ENCODE results near the gene BRSK2.

Gene BRSK2

DNA sequence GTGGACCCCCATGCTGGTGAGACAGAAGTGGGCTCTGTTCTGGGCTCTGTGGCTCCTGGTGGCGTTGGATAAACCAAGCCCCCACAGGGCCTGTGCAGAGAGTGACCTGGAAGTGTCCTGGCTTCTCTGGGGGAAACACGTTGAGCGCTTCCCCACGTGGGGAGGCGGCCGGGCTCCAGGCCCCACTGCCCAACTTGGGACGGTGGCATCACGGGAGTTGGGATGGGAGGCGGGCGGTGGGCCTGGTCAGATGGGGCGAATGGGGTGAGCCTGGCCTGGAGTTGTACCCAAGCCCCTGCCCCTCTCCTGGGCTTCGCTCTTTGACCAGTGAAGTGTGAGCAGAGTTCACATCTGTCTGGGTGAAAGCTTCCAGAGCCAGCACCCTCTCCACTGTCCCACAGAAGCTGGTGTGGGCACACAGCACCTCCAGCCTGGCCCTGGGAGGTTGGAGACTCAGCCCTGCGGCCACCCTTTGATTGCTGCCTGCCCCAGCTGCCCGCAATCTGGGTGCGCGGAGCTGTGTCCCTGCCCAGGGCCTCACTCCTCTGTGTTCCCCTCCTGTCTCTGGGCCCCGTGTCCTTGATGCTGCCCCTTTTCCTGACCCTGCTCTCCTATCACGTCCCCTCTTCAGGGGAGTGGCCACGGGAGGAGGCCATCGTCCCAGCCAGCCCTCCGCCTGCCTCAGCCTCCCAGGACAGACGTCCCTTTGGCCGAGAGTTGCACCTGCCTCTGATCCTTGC lies 14.2 kb downstream of the BRSK2 start:
- TF ChIP-seq, protein P1, sequence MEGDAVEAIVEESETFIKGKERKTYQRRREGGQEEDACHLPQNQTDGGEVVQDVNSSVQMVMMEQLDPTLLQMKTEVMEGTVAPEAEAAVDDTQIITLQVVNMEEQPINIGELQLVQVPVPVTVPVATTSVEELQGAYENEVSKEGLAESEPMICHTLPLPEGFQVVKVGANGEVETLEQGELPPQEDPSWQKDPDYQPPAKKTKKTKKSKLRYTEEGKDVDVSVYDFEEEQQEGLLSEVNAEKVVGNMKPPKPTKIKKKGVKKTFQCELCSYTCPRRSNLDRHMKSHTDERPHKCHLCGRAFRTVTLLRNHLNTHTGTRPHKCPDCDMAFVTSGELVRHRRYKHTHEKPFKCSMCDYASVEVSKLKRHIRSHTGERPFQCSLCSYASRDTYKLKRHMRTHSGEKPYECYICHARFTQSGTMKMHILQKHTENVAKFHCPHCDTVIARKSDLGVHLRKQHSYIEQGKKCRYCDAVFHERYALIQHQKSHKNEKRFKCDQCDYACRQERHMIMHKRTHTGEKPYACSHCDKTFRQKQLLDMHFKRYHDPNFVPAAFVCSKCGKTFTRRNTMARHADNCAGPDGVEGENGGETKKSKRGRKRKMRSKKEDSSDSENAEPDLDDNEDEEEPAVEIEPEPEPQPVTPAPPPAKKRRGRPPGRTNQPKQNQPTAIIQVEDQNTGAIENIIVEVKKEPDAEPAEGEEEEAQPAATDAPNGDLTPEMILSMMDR (IDR thresholded peaks at IDR 0.05), result no peak
- TF ChIP-seq ZFX (IDR thresholded peaks at IDR 0.05; ENCODE audit: borderline replicate concordance), result no peak
- H3K27ac ChIP-seq, result no peak overlapping the region

DNA sequence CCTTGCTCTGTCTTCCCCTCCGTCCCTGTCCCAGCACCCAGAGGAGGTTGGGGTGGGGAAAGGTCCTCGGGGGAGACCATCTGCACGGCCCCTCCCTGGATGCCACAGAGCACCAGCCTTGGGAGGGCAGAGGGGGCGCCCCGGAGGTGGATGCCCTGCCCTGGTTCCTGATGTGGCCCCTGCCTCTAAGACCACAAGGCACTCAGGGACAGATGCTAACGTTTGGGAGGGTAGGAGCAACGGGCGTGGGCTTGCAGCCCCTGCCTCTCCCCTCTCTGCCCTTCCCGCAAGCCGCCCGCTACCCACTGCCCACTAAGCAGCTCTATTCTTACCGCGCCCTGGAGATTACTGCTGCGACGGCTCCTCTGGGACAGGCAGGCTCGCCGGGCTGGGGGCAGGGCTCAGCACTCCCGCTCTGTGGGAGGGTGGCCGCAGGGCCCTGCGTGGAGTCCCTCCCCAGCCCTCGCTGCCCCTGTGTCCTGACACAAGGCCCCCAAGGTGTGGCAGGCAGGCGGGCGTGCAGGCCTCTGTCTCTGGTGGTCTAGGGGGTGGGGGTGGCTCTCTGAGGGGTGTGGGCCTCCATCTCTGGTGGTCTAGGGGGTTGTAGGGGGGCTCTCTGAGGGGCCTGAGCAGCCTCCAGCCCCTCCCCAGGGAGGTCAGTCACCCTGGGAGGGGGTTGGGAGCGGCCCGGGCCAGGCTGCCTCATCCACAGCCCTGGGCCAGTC lies 14.9 kb downstream of the BRSK2 start:
- H3K27ac ChIP-seq, result no peak overlapping the region
- TF ChIP-seq, protein P1 (IDR thresholded peaks at IDR 0.05), result no peak
- no peak for TF ChIP-seq ZFX (IDR thresholded peaks at IDR 0.05; ENCODE audit: borderline replicate concordance)

DNA sequence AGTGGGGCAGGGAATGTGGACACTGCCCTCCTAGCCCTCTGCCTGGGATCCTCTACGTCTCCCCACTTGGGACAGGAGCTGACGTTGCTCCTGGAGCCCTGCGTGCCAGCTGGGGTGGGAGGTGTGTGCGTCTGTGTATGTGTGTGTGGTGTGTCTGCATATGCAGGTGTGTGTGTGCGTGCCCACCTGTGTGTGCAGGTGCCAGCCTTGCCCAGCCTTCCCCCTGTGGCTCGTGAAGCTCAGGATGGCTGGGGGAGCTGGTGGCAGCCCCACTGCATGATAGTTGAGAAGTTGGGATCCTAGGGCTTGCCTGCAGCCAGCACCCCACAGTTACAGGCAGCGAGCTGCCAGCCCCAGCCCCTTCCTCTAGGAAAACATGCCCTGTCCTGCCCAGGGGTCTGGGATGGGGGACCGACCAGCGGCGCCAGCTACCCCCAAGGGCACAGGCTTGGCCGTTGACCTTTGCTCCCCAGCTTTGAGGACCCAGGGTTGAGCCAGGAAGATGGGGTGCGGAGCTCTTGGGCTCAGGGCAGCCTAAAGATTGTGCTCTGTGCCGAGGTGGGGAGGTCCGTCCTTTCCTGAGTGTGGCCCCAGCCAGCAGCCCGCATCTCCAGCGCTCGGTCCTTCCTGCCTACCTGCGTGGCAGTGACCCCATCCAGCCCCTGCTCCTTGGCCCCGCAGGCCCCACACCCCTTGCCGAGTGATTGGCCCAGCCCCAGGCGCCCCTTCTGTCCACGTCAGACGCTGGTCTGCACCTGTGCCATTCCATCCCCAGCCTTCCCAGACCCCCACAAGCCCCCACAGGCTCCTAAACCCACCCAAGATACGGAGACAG lies 15.7 kb downstream of the BRSK2 start:
- TF ChIP-seq, protein P1 (IDR thresholded peaks at IDR 0.05), result no peak
- TF ChIP-seq ZFX (IDR thresholded peaks at IDR 0.05; ENCODE audit: borderline replicate concordance), result no peak
- no peak overlapping the region for H3K27ac ChIP-seq

DNA sequence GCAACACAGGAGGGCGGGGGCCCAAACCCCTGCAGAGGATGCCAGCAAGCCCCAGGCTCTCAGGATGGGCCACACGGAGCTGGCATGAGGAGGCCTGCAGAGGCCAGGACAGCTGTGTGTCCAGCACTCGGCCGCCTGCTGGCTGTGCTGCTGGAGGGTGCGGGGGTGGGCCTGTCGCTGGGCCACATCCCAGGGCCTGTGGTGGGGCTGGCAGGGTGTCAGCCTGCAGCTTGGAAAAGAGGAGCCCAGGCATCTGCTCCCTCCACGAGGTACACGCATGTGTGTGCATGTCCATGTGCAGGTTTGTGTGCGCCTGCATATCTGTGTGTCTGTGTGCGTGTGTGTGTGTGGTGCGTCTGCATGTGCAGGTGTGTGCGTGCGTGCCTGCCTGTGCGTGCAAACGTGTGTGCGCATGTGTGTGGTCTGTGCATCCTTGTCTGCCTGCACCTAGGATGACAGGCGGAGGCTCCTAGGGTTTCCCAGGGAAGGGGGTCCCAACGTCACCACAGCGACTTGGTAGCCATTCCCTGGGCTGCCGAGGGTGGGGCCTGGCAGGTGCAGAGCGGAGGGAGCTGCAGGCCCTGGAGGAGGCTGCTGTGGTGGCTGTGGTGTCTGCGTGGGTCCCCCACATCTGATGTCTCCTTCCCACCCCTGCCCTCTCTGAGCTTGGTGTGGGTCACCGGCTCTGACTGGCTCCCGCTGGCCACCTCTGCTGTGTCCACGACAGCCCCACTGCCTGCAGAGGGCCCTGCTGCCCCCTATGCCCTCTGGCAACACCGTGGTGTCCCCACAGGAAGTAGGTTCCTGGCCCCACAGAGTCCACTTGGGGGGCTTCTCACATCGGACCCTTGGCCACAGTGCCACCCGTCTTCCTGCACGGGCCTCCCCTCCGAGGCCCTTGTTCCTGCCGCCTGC lies 17.1 kb downstream of the BRSK2 start:
- H3K27ac ChIP-seq, result no peak overlapping the region
- TF ChIP-seq ZFX (IDR thresholded peaks at IDR 0.05; ENCODE audit: borderline replicate concordance), result no peak
- TF ChIP-seq, protein P1 (IDR thresholded peaks at IDR 0.05), result no peak

DNA sequence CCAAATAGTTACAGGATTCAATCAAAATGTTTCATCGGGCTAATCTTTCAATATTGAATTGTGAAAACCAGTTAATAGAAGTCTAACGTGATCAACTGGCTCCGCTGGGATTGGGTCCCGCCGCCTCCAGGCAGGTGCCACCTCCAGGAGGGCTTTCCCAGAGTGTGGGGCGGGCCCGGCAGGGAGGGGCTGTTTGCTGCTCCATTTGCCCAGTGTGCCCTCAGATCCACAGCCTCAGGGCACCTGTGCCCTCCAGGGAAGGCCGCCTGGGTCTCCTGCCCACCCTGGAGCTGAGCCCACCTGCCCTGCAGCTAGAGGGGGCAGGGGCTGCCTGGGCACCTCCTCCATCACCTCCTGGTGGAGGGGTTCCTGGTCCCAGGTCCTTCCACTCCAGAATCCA lies 17.9 kb downstream of the BRSK2 start:
- TF ChIP-seq, protein P1 (IDR thresholded peaks at IDR 0.05), result no peak
- H3K27ac ChIP-seq, result no peak overlapping the region

DNA sequence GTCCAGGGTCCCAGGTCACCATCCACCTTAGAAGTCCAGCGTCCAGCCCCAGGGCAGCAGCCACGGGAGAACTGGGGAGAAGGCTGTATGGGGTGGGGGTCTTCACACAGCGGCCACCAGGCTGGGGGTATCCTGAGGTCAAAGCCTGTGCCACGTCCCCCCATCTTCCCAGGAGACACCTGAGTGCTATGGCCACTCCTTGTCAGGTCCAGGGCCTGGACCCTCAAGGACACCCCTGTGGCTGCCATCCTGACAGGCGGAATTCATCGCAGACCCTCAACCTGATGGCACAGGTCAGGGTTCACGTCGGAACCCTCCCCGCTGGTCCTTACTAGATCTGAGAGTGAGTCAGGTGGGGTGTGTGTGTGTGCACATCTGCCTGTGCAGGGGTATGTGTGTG lies 18.6 kb downstream of the BRSK2 start:
- TF ChIP-seq, protein P1 (IDR thresholded peaks at IDR 0.05), result no peak
- no peak for TF ChIP-seq ZFX (IDR thresholded peaks at IDR 0.05; ENCODE audit: borderline replicate concordance)
- H3K27ac ChIP-seq, result no peak overlapping the region

All from 22Rv1 (cell line).